Measurements from ENCODE around the gene COG5. TPM values are rescaled to one million over a fixed set of nuclear protein-coding genes. Genes with fewer than 3 reads are reported as not detected.

COG5 gene
- total RNA-seq, 1 donor = 53.8 TPM

GRCh38 chr7:107492875-107493274 lies 70.8 kb downstream of the COG5 start:
- TF ChIP-seq, protein P1, sequence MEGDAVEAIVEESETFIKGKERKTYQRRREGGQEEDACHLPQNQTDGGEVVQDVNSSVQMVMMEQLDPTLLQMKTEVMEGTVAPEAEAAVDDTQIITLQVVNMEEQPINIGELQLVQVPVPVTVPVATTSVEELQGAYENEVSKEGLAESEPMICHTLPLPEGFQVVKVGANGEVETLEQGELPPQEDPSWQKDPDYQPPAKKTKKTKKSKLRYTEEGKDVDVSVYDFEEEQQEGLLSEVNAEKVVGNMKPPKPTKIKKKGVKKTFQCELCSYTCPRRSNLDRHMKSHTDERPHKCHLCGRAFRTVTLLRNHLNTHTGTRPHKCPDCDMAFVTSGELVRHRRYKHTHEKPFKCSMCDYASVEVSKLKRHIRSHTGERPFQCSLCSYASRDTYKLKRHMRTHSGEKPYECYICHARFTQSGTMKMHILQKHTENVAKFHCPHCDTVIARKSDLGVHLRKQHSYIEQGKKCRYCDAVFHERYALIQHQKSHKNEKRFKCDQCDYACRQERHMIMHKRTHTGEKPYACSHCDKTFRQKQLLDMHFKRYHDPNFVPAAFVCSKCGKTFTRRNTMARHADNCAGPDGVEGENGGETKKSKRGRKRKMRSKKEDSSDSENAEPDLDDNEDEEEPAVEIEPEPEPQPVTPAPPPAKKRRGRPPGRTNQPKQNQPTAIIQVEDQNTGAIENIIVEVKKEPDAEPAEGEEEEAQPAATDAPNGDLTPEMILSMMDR (IDR thresholded peaks at IDR 0.05; ENCODE audit: insufficient read depth, low read length) = no peak
- DNase-seq (ENCODE audit: low read depth) = no peak
- no peak overlapping the region for H3K4me3 ChIP-seq (ENCODE audit: low read depth, low read length)

- no peak for DNase-seq (ENCODE audit: low read depth)
- TF ChIP-seq, protein P1 (IDR thresholded peaks at IDR 0.05; ENCODE audit: insufficient read depth, low read length) = no peak
- no peak overlapping the region for H3K4me3 ChIP-seq (ENCODE audit: low read depth, low read length)
These were observed 77.7 kb downstream of the COG5 start for GRCh38 chr7:107486041-107486440.

DNA sequence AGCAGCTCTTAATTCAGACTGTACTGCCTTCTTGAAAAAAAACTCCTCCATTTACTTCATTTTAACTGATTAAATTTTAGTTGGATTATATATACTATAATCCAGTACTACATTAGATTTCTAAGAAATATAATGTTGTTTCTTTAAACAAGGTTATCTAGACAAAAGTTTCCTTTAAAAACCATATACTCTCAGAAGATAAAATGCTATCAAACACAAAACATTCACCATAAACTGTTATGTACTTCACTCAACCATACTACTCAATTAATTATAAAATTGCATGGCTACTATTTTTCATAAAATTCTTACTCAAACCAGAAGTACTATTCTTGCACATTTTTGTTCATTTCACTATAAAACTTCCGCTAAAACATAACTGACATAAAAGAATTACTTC lies 81.1 kb downstream of the COG5 start:
- TF ChIP-seq, protein P1 (IDR thresholded peaks at IDR 0.05; ENCODE audit: insufficient read depth, low read length) = no peak
- H3K4me3 ChIP-seq (ENCODE audit: low read depth, low read length) = no peak overlapping the region
- DNase-seq (ENCODE audit: low read depth) = no peak

DNA sequence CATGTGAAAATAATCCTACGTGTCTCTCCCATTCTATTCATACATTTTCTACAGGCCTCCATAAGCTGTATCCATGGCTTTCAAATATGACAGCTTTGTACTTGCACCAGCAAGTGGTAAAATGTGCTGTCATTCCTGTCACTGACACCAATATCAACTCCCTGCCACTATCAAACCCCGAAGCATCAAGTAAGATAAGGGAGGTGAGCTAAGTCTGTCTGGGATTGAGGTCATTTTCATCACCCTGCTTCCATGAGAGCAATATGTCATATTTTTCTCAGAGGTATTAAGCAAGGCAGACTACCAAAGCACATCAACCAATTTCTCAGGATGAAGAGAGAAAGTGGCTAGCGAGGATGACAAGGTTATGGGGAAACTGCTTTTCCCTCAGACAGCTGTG lies 82.8 kb downstream of the COG5 start:
- no peak for DNase-seq (ENCODE audit: low read depth)
- H3K4me3 ChIP-seq (ENCODE audit: low read depth, low read length) = no peak overlapping the region
- TF ChIP-seq, protein P1 (IDR thresholded peaks at IDR 0.05; ENCODE audit: insufficient read depth, low read length) = no peak

- no peak for DNase-seq (ENCODE audit: low read depth)
- TF ChIP-seq, protein P1 (IDR thresholded peaks at IDR 0.05; ENCODE audit: insufficient read depth, low read length) = no peak
- H3K4me3 ChIP-seq (ENCODE audit: low read depth, low read length) = no peak overlapping the region
These were observed 84.4 kb downstream of the COG5 start for GRCh38 chr7:107479303-107479702.

GRCh38 chr7:107474104-107474521 lies 89.6 kb downstream of the COG5 start:
- TF ChIP-seq, protein P1 (IDR thresholded peaks at IDR 0.05; ENCODE audit: insufficient read depth, low read length) = no peak
- no peak for DNase-seq (ENCODE audit: low read depth)
- H3K4me3 ChIP-seq (ENCODE audit: low read depth, low read length) = no peak overlapping the region

DNA sequence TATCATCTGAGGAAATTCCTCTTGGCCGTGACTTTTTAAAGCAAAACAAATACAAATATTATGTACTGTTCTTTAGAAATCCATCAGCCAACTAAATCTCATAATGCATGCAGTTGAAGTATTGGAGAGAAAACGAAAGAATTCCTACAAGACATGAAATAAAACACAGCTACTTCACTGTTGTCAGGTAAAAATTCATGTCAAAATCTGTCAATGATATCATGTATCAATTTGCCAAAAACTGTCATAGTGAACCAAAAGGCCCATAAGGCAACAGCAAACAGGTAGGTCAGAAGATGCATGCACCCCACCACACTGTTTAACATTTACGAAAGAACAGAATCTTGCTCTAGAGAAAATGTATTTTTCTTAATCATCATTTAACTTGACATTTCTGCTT lies 91.6 kb downstream of the COG5 start:
- H3K4me3 ChIP-seq (ENCODE audit: low read depth, low read length) = no peak overlapping the region
- TF ChIP-seq, protein P1 (IDR thresholded peaks at IDR 0.05; ENCODE audit: insufficient read depth, low read length) = no peak
- DNase-seq (ENCODE audit: low read depth) = no peak
